ENCODE results near the gene SAA4.
"Not testable (repeated sequence)": the region's sequence is repeated elsewhere in the genome, so short reads cannot be mapped to it uniquely, and the experiment has no call there.

The SAA4 gene

GRCh38 chr11:18262681-18263350 is 26.2 kb upstream of the SAA4 start:
- H3K9me3 ChIP-seq; DNase-seq (ENCODE audit: low spot score in 2 of 2); in situ Hi-C loops (cut with MboI; ENCODE audit: low sequenced_read_pairs): not testable (repeated sequence)

GRCh38 chr11:18261721-18262120 is 25.1 kb upstream of the SAA4 start:
- H3K9me3 ChIP-seq = no peaks in the 10 kb centered on the region
- H3K27me3 ChIP-seq (ENCODE audit: low read depth) = no peaks in the 10 kb centered on the region
- no peak for DNase-seq (ENCODE audit: low spot score in 2 of 2)
- H3K4me1 ChIP-seq = no peaks in the 10 kb centered on the region
- no peaks in the 10 kb centered on the region for H3K36me3 ChIP-seq (replicated peaks)
- H3K4me3 ChIP-seq = no peak overlapping the region
- in situ Hi-C loops (cut with MboI; ENCODE audit: low sequenced_read_pairs) = no loop called here

More at GRCh38 chr11:18262681-18263350, 26.2 kb upstream of the SAA4 start:
- not testable (repeated sequence) for H3K36me3 ChIP-seq (replicated peaks); H3K4me1 ChIP-seq; H3K27me3 ChIP-seq (ENCODE audit: low read depth); H3K4me3 ChIP-seq

GRCh38 chr11:18259259-18259658 is 22.7 kb upstream of the SAA4 start:
- no peaks in the 10 kb centered on the region for H3K27me3 ChIP-seq (ENCODE audit: low read depth)
- no peaks in the 10 kb centered on the region for H3K9me3 ChIP-seq
- no peaks in the 10 kb centered on the region for H3K4me1 ChIP-seq
- H3K36me3 ChIP-seq (replicated peaks) = no peaks in the 10 kb centered on the region
- DNase-seq (ENCODE audit: low spot score in 2 of 2) = no peak
- no peak overlapping the region for H3K4me3 ChIP-seq
- in situ Hi-C loops (cut with MboI; ENCODE audit: low sequenced_read_pairs) = no loop called here

- Histone ChIP-seq H3K36me3 (replicated peaks) (no peaks in the 10 kb centered on the region), H3K27me3 (ENCODE audit: low read depth) (peaks cover 8% of the 10 kb centered on the region), H3K4me1 (no peaks in the 10 kb centered on the region), H3K4me3 (no peak overlapping the region), H3K9me3 (no peaks in the 10 kb centered on the region)
- in situ Hi-C loops (cut with MboI; ENCODE audit: low sequenced_read_pairs) = no loop called here
- DNase-seq (ENCODE audit: low spot score in 2 of 2) = no peak
Observed at GRCh38 chr11:18254781-18255361, 18.3 kb upstream of the SAA4 start.

GRCh38 chr11:18253778-18254338 is 17.3 kb upstream of the SAA4 start:
- no peak overlapping the region for H3K4me3 ChIP-seq
- DNase-seq (ENCODE audit: low spot score in 2 of 2) = no peak
- no peaks in the 10 kb centered on the region for H3K9me3 ChIP-seq
- H3K4me1 ChIP-seq = no peaks in the 10 kb centered on the region
- no peaks in the 10 kb centered on the region for H3K36me3 ChIP-seq (replicated peaks)
- in situ Hi-C loops (cut with MboI; ENCODE audit: low sequenced_read_pairs) = no loop called here
- H3K27me3 ChIP-seq (ENCODE audit: low read depth) = peaks cover 9% of the 10 kb centered on the region

- no peaks in the 10 kb centered on the region for H3K9me3 ChIP-seq
- peaks cover 11% of the 10 kb centered on the region for H3K27me3 ChIP-seq (ENCODE audit: low read depth)
- DNase-seq (ENCODE audit: low spot score in 2 of 2) = no peak
- H3K4me3 ChIP-seq = no peak overlapping the region
- H3K4me1 ChIP-seq = no peaks in the 10 kb centered on the region
- no peaks in the 10 kb centered on the region for H3K36me3 ChIP-seq (replicated peaks)
- in situ Hi-C loops (cut with MboI; ENCODE audit: low sequenced_read_pairs) = no loop called here
Observed at GRCh38 chr11:18253233-18253632, 16.6 kb upstream of the SAA4 start.

- no peak within 1 kb of the TSS for H3K4me3 ChIP-seq
- peaks cover 13% of the 10 kb centered on the region for H3K27me3 ChIP-seq (ENCODE audit: low read depth)
- no peaks in the 10 kb centered on the region for H3K36me3 ChIP-seq (replicated peaks)
- no peaks in the 10 kb centered on the region for H3K9me3 ChIP-seq
- no peak for DNase-seq (ENCODE audit: low spot score in 2 of 2)
- in situ Hi-C loops (cut with MboI; ENCODE audit: low sequenced_read_pairs) = no loop called here
- no peaks in the 10 kb centered on the region for H3K4me1 ChIP-seq
Observed at GRCh38 chr11:18248561-18248960, 12.0 kb upstream of the SAA4 start, which contains the start of gene SAA2. Gene SAA2 (minus strand): TSS chr11:18248668. CDS start chr11:18248011, 657 bp downstream.

GRCh38 chr11:18247191-18247581 is 10.6 kb upstream of the SAA4 start:
- H3K4me1 ChIP-seq; DNase-seq (ENCODE audit: low spot score in 2 of 2); H3K9me3 ChIP-seq; in situ Hi-C loops (cut with MboI; ENCODE audit: low sequenced_read_pairs); H3K36me3 ChIP-seq (replicated peaks); H3K4me3 ChIP-seq: not testable (repeated sequence)
- peaks cover 13% of the 10 kb centered on the region for H3K27me3 ChIP-seq (ENCODE audit: low read depth)

GRCh38 chr11:18246379-18247190 is 10.0 kb upstream of the SAA4 start:
- H3K9me3 ChIP-seq; H3K4me1 ChIP-seq; H3K36me3 ChIP-seq (replicated peaks); DNase-seq (ENCODE audit: low spot score in 2 of 2); H3K4me3 ChIP-seq; in situ Hi-C loops (cut with MboI; ENCODE audit: low sequenced_read_pairs): not testable (repeated sequence)
- peaks cover 12% of the 10 kb centered on the region for H3K27me3 ChIP-seq (ENCODE audit: low read depth)

GRCh38 chr11:18245396-18245795 is 8.8 kb upstream of the SAA4 start:
- no peak for DNase-seq (ENCODE audit: low spot score in 2 of 2)
- peaks cover 15% of the 10 kb centered on the region for H3K27me3 ChIP-seq (ENCODE audit: low read depth)
- H3K4me1 ChIP-seq = no peaks in the 10 kb centered on the region
- no peaks in the 10 kb centered on the region for H3K9me3 ChIP-seq
- H3K4me3 ChIP-seq = no peak overlapping the region
- in situ Hi-C loops (cut with MboI; ENCODE audit: low sequenced_read_pairs) = no loop called here
- no peaks in the 10 kb centered on the region for H3K36me3 ChIP-seq (replicated peaks)

- H3K27me3 ChIP-seq (ENCODE audit: low read depth) = peaks cover 14% of the 10 kb centered on the region
- no peak overlapping the region for H3K4me3 ChIP-seq
- H3K4me1 ChIP-seq = no peaks in the 10 kb centered on the region
- no peaks in the 10 kb centered on the region for H3K9me3 ChIP-seq
- peak; percentile 70 to 79 for DNase-seq (ENCODE audit: low spot score in 2 of 2)
- in situ Hi-C loops (cut with MboI; ENCODE audit: low sequenced_read_pairs) = no loop called here
- no peaks in the 10 kb centered on the region for H3K36me3 ChIP-seq (replicated peaks)
Observed at GRCh38 chr11:18243783-18244362, 7.3 kb upstream of the SAA4 start.

- Histone ChIP-seq H3K27me3 (ENCODE audit: low read depth) (peaks cover 16% of the 10 kb centered on the region), H3K4me3 (no peak overlapping the region), H3K36me3 (replicated peaks) (no peaks in the 10 kb centered on the region), H3K9me3 (no peaks in the 10 kb centered on the region), H3K4me1 (no peaks in the 10 kb centered on the region)
- in situ Hi-C loops (cut with MboI; ENCODE audit: low sequenced_read_pairs) = no loop called here
- DNase-seq (ENCODE audit: low spot score in 2 of 2) = no peak
Observed at GRCh38 chr11:18239655-18240054, 3.1 kb upstream of the SAA4 start.

GRCh38 chr11:18235394-18236334 is 938 bp downstream of the SAA4 start:
- no peaks in the 10 kb centered on the region for H3K36me3 ChIP-seq (replicated peaks)
- no peaks in the 10 kb centered on the region for H3K4me1 ChIP-seq
- no peaks in the 10 kb centered on the region for H3K9me3 ChIP-seq
- in situ Hi-C loops (cut with MboI; ENCODE audit: low sequenced_read_pairs) = no loop called here
- no peak overlapping the region for H3K4me3 ChIP-seq
- H3K27me3 ChIP-seq (ENCODE audit: low read depth) = peaks cover 13% of the 10 kb centered on the region
- no peak for DNase-seq (ENCODE audit: low spot score in 2 of 2)

All from HAP-1 (cell line).